Esophagus muscularis mucosa (tissue), 3 donors: Measurements from ENCODE around the gene MLC1.

Experiments
- CTCF ChIP-seq, 3 experiments: fragments of 200-600 bp in 2 of 3; fragments of 450-650 bp in 1 of 3; sonication (generic) in 2 of 3; IDR thresholded peaks; one replicate each; pipeline ENCODE4 v1.5.1; 2017 to 2019; ENCODE audit warnings: antibody characterized with exemption in 3 of 3, mild to moderate bottlenecking in 2 of 3, moderate library complexity in 1 of 3
- POLR2AphosphoS5 ChIP-seq, 2 donors: sonication (generic); formaldehyde crosslinking; IDR thresholded peaks; one replicate each; pipeline ENCODE4 v1.6.1; 2017; ENCODE audit warnings: antibody characterized with exemption in 2 of 2

- TF ChIP-seq CTCF (IDR thresholded peaks at IDR 0.05) (no peak), POLR2AphosphoS5 (IDR thresholded peaks at IDR 0.05) (no peak)
Measured at GRCh38 chr22:50048836-50049235, 36.4 kb downstream of the MLC1 start.
